Mesenchymal stem cell (in vitro differentiated cells and primary cell): ENCODE data around the gene PYGB.

Source experiments
- DNase-seq: peaks from one replicate; pipeline ENCODE4 v3.0.0-alpha.2; 2013
- H2AFZ ChIP-seq: one replicate; pipeline ENCODE4 v1.6.1; 2013; ENCODE audit warnings: low read depth, mild to moderate bottlenecking, control low read depth, inconsistent platforms, low read length, moderate library complexity
- H2AK5ac ChIP-seq: 2 replicates; pipeline ENCODE4 v1.6.1; 2013; ENCODE audit warnings: low read length, moderate library complexity, mild to moderate bottlenecking, inconsistent platforms; ENCODE audit not compliant: severe bottlenecking
- H2BK120ac ChIP-seq: one replicate; pipeline ENCODE4 v1.6.1; 2013; ENCODE audit warnings: low read depth, mild to moderate bottlenecking, inconsistent platforms, low read length, moderate library complexity
- H2BK12ac ChIP-seq, 2 experiments: one replicate each; pipeline ENCODE4 v1.6.1; 2013; ENCODE audit warnings: inconsistent platforms in 2 of 2, low read length in 2 of 2, mild to moderate bottlenecking in 2 of 2, moderate library complexity in 2 of 2, control low read depth in 1 of 2
- H2BK15ac ChIP-seq: one replicate; pipeline ENCODE4 v1.6.1; 2013; ENCODE audit warnings: mild to moderate bottlenecking, low read depth, inconsistent platforms; ENCODE audit not compliant: poor library complexity, severe bottlenecking
- H2BK5ac ChIP-seq: 2 replicates; pipeline ENCODE4 v1.6.1; 2013; ENCODE audit warnings: low read depth, mild to moderate bottlenecking, low read length, control low read depth, inconsistent platforms; ENCODE audit not compliant: poor library complexity, severe bottlenecking
- H3K14ac ChIP-seq, 2 experiments: one replicate each; pipeline ENCODE4 v1.6.1; 2013; ENCODE audit warnings: inconsistent platforms in 2 of 2, low read length in 2 of 2, control low read depth in 1 of 2, mild to moderate bottlenecking in 1 of 2, moderate library complexity in 1 of 2
- H3K18ac ChIP-seq, 2 experiments: one replicate each; pipeline ENCODE4 v1.6.1; 2013; ENCODE audit warnings: inconsistent platforms in 2 of 2, low read length in 2 of 2, control low read depth in 1 of 2, low read depth in 1 of 2, mild to moderate bottlenecking in 1 of 2
- H3K23ac ChIP-seq, 2 experiments: one replicate each; pipeline ENCODE4 v1.6.1; 2013; ENCODE audit warnings: inconsistent platforms in 2 of 2, low read length in 2 of 2, mild to moderate bottlenecking in 2 of 2, moderate library complexity in 2 of 2, control low read depth in 1 of 2
- H3K27ac ChIP-seq: 2 replicates; pipeline ENCODE4 v1.5.1; 2013; ENCODE audit warnings: mild to moderate bottlenecking, moderate library complexity, low read length, control low read depth, inconsistent platforms; ENCODE audit not compliant: poor library complexity, severe bottlenecking
- H3K27me3 ChIP-seq, 2 experiments: 2 replicates each; pipeline versions ENCODE4 v1.6.1 to v1.7.0; 2013; ENCODE audit warnings: low read length in 2 of 2, mild to moderate bottlenecking in 2 of 2, moderate library complexity in 2 of 2, control low read depth in 1 of 2, inconsistent platforms in 1 of 2; ENCODE audit not compliant: control insufficient read depth in 1 of 2, insufficient read depth in 1 of 2
- H3K36me3 ChIP-seq, 2 experiments: 2 replicates each; pipeline versions ENCODE4 v1.6.1 to v1.7.0; 2013; ENCODE audit warnings: low read length in 2 of 2, control low read depth in 1 of 2, inconsistent platforms in 1 of 2, low read depth in 1 of 2, mild to moderate bottlenecking in 1 of 2; ENCODE audit not compliant: insufficient read depth in 2 of 2, control insufficient read depth in 1 of 2
- H3K4ac ChIP-seq, 2 experiments: one replicate each; pipeline ENCODE4 v1.6.1; 2013; ENCODE audit warnings: inconsistent platforms in 2 of 2, low read length in 2 of 2, mild to moderate bottlenecking in 2 of 2, moderate library complexity in 2 of 2, control low read depth in 1 of 2, low read depth in 1 of 2
- H3K4me1 ChIP-seq: 2 replicates; pipeline ENCODE4 v1.6.1; 2013; ENCODE audit warnings: low read depth, low read length, control low read depth; ENCODE audit not compliant: control insufficient read depth, insufficient read depth
- H3K4me2 ChIP-seq: 2 replicates; pipeline ENCODE4 v1.6.1; 2013; ENCODE audit warnings: low read length, mild to moderate bottlenecking, inconsistent platforms; ENCODE audit not compliant: poor library complexity, severe bottlenecking
- H3K4me3 ChIP-seq, 2 experiments: 2 replicates each; pipeline versions ENCODE4 v1.5.1 to v1.7.0; 2013; ENCODE audit warnings: low read length in 2 of 2, mild to moderate bottlenecking in 2 of 2, control low read depth in 1 of 2, low read depth in 1 of 2; ENCODE audit not compliant: insufficient read depth in 1 of 2
- H3K79me1 ChIP-seq: replicated peaks from 2 replicates; pipeline ENCODE4 v1.6.1; 2013; ENCODE audit warnings: mild to moderate bottlenecking, control low read depth, low read length, inconsistent platforms; ENCODE audit not compliant: poor library complexity, severe bottlenecking
- H3K9ac ChIP-seq: 2 replicates; pipeline ENCODE4 v1.7.0; 2013; ENCODE audit warnings: mild to moderate bottlenecking, low read length, moderate library complexity
- H3K9me3 ChIP-seq: 2 replicates; pipeline ENCODE4 v1.7.0; 2013; ENCODE audit warnings: mild to moderate bottlenecking, low read length; ENCODE audit not compliant: control insufficient read depth
- H4K8ac ChIP-seq: one replicate; pipeline ENCODE4 v1.6.1; 2013; ENCODE audit warnings: inconsistent platforms, mild to moderate bottlenecking, low read length, moderate library complexity
- H4K91ac ChIP-seq: one replicate; pipeline ENCODE4 v1.6.1; 2013; ENCODE audit warnings: mild to moderate bottlenecking, low read length, inconsistent platforms
- WGBS: methylation state at CpG from one replicate; pipeline ENCODE4 v1.1.7; 2013; ENCODE audit warnings: mixed read lengths; 5-methylcytosine and 5-hydroxymethylcytosine counted together

The PYGB gene

GRCh38 chr20:25291432-25292133, 43.7 kb downstream of the PYGB start:
- no peak overlapping the region for H2BK120ac ChIP-seq
- peaks cover 43% of the 10 kb centered on the region for H3K79me1 ChIP-seq
- peaks cover 92 to 96% of the 10 kb centered on the region in 2 experiments for H3K36me3 ChIP-seq
- peaks cover 33% of the 10 kb centered on the region for H3K4me1 ChIP-seq
- H3K23ac ChIP-seq = no peak overlapping the region
- DNase-seq = no peak
- H3K4me2 ChIP-seq = no peak overlapping the region
- no peak overlapping the region for H2BK5ac ChIP-seq
- no peak overlapping the region for H2AFZ ChIP-seq
- no peak overlapping the region for H2BK15ac ChIP-seq
- H3K9ac ChIP-seq = no peak overlapping the region
- no peak overlapping the region for H3K14ac ChIP-seq
- no peak overlapping the region for H3K4ac ChIP-seq
- H4K8ac ChIP-seq = peak overlapping the region; percentile 19
- WGBS = 94% methylated on average over 26 of the region's 26 CpGs
- no peak overlapping the region for H2BK12ac ChIP-seq
- H3K9me3 ChIP-seq = no peaks in the 10 kb centered on the region
- no peak overlapping the region for H4K91ac ChIP-seq
- H3K27me3 ChIP-seq = no peaks in the 10 kb centered on the region
- no peak overlapping the region for H3K18ac ChIP-seq
- H2AK5ac ChIP-seq = no peak overlapping the region
- no peak overlapping the region for H3K4me3 ChIP-seq
- no peak overlapping the region for H3K27ac ChIP-seq

DNA sequence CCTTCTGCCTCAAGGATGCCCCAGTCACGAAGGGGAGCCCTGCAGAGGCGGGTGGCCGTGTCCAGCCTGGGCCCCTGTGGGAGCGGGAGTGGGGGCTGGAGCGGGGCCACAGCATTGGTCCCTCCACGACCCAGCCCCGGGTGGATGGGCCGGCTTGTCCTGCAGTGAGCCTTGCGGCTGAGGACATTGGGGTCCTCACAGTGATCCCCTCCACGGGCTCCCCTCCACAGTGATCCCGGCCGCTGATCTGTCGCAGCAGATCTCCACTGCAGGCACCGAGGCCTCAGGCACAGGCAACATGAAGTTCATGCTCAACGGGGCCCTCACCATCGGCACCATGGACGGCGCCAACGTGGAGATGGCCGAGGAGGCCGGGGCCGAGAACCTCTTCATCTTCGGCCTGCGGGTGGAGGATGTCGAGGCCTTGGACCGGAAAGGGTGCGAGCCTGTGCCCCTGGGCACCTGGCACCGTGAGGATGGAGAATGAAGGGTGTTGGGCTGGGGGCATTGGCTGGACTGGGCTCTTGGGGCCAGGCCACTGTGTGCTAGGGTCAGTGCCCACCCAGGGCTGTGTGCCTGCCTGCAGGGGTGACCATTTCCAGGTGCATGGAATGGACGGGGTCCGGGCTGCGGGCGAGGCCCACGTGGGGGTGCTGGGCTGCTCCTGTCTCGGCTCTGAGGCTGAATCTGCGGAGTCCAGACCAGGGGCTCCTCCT, 44.4 kb downstream of the PYGB start:
- H2AFZ ChIP-seq = no peak overlapping the region
- WGBS = 96% methylated on average over 35 of the region's 35 CpGs
- no peak overlapping the region for H3K14ac ChIP-seq
- H3K36me3 ChIP-seq = peaks cover 90 to 95% of the 10 kb centered on the region in 2 experiments
- H3K4me3 ChIP-seq = no peak overlapping the region
- H3K27ac ChIP-seq = no peak overlapping the region
- H3K27me3 ChIP-seq = no peaks in the 10 kb centered on the region
- no peak for DNase-seq
- no peak overlapping the region for H2BK15ac ChIP-seq
- no peak overlapping the region for H4K8ac ChIP-seq
- H3K4me1 ChIP-seq = peaks cover 40% of the 10 kb centered on the region
- no peak overlapping the region for H2BK5ac ChIP-seq
- H4K91ac ChIP-seq = no peak overlapping the region
- no peaks in the 10 kb centered on the region for H3K9me3 ChIP-seq
- H3K4me2 ChIP-seq = no peak overlapping the region
- H3K9ac ChIP-seq = no peak overlapping the region
- no peak overlapping the region for H2AK5ac ChIP-seq
- H3K18ac ChIP-seq = no peak overlapping the region
- H2BK120ac ChIP-seq = no peak overlapping the region
- H3K23ac ChIP-seq = no peak overlapping the region
- H2BK12ac ChIP-seq = no peak overlapping the region
- H3K79me1 ChIP-seq = peaks cover 42% of the 10 kb centered on the region
- H3K4ac ChIP-seq = no peak overlapping the region

- H3K14ac ChIP-seq = no peak overlapping the region
- H2BK5ac ChIP-seq = no peak overlapping the region
- no peak overlapping the region for H2AFZ ChIP-seq
- H2AK5ac ChIP-seq = no peak overlapping the region
- no peak overlapping the region for H2BK15ac ChIP-seq
- no peak overlapping the region for H3K27ac ChIP-seq
- DNase-seq = no peak
- H3K23ac ChIP-seq = no peak overlapping the region
- H3K18ac ChIP-seq = no peak overlapping the region
- H4K8ac ChIP-seq = no peak overlapping the region
- no peak overlapping the region for H3K4me3 ChIP-seq
- H2BK12ac ChIP-seq = no peak overlapping the region
- peaks cover 88 to 93% of the 10 kb centered on the region in 2 experiments for H3K36me3 ChIP-seq
- no peak overlapping the region for H3K4me2 ChIP-seq
- no peaks in the 10 kb centered on the region for H3K27me3 ChIP-seq
- peaks cover 44% of the 10 kb centered on the region for H3K4me1 ChIP-seq
- no peak overlapping the region for H4K91ac ChIP-seq
- peaks cover 33% of the 10 kb centered on the region for H3K79me1 ChIP-seq
- 91% methylated on average over 10 of the region's 10 CpGs for WGBS
- no peaks in the 10 kb centered on the region for H3K9me3 ChIP-seq
- H3K4ac ChIP-seq = no peak overlapping the region
- no peak overlapping the region for H2BK120ac ChIP-seq
- no peak overlapping the region for H3K9ac ChIP-seq
Observed at GRCh38 chr20:25293507-25293906, 45.6 kb downstream of the PYGB start.

DNA sequence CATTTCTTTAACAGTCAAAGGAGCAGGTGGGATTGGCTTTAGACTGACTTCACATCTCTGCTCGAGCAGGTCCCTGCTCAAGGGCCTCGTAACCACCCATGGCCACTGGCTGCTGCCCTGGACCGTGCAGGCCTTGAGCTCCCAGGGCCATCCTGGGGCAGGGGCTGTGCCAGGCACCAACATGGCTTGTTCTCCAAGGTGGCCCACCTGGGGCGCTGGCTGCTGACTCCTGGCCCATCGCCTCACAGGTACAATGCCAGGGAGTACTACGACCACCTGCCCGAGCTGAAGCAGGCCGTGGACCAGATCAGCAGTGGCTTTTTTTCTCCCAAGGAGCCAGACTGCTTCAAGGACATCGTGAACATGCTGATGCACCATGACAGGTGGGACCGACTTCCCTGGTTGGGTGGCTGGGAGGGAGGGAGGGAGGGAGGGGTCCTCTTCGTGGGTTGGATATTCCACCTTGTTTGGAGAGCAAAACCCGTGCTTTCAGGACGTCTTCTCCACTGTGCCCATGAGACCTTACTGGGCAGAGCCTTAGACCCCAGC, 46.1 kb downstream of the PYGB start:
- H2BK5ac ChIP-seq = no peak overlapping the region
- H3K79me1 ChIP-seq = peaks cover 29% of the 10 kb centered on the region
- H3K9me3 ChIP-seq = no peaks in the 10 kb centered on the region
- H4K8ac ChIP-seq = peak overlapping the region; percentile 43
- H2AK5ac ChIP-seq = no peak overlapping the region
- H3K4me3 ChIP-seq = no peak overlapping the region
- H3K27ac ChIP-seq = no peak overlapping the region
- 97% methylated on average over 13 of the region's 13 CpGs for WGBS
- H2AFZ ChIP-seq = no peak overlapping the region
- H4K91ac ChIP-seq = no peak overlapping the region
- no peak overlapping the region for H2BK12ac ChIP-seq
- DNase-seq = no peak
- H3K4me2 ChIP-seq = no peak overlapping the region
- H3K4ac ChIP-seq = no peak overlapping the region
- peaks cover 86 to 93% of the 10 kb centered on the region in 2 experiments for H3K36me3 ChIP-seq
- H3K9ac ChIP-seq = no peak overlapping the region
- peak overlapping the region in 1 of 2 experiments; percentile 48 for H3K18ac ChIP-seq
- H3K23ac ChIP-seq = no peak overlapping the region
- H3K14ac ChIP-seq = no peak overlapping the region
- H2BK120ac ChIP-seq = no peak overlapping the region
- H3K4me1 ChIP-seq = peaks cover 44% of the 10 kb centered on the region
- H2BK15ac ChIP-seq = peak overlapping the region; percentile 17
- H3K27me3 ChIP-seq = no peaks in the 10 kb centered on the region
